ENCODE results near the gene POU2F2.

POU2F2 gene

DNA sequence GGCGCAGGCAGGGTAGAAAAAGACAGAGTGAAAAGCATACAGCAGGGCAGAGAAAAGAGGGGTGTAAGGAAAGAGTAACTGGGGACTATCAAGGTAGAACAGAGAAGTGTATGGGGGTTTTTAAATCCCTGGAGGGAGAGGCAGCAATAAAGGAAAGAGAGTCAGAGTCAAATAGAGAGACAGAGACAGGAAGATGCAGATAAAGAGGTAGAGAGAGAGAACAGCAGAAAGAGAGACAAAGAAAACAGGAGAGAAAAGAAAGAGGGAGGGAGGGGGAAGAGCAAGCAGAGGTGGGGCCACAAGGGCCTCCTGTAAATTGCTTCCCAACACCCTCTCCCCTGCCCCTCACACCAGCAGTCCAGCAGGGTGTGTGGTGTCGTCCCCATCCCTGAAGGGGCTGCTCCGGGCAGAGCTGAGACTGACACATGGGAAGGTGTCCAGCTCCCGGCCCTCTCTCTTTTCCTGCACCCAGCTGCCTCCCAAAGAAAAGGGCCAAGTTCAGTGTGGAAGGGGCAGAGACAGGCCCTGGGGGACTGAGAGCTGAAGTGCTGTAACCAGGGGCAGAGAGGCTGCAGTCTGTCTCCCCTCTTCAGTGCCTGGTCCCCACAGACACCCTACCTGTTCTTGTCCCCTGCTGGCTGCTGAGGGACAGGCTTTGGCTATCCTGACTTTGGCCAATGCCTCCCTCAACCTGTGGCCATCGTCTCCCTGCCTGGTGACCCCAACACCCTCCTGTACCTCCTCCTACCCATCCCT lies 17.4 kb upstream of the POU2F2 start:
- no peak overlapping the region for H3K27ac ChIP-seq
- H3K4me3 ChIP-seq (ENCODE audit: low read depth, low read length) = no peak overlapping the region
- no peaks in the 10 kb centered on the region for H3K9me3 ChIP-seq (ENCODE audit: control insufficient read depth, low read length)
- H3K36me3 ChIP-seq (ENCODE audit: control insufficient read depth, insufficient read depth, low read length) = no peaks in the 10 kb centered on the region
- H3K27me3 ChIP-seq (ENCODE audit: control insufficient read depth, insufficient read depth, low read length) = no peaks in the 10 kb centered on the region
- H2AFZ ChIP-seq = no peak overlapping the region
- no peak overlapping the region for H3K9ac ChIP-seq
- H3K4me2 ChIP-seq (ENCODE audit: low read length) = no peak overlapping the region
- no peaks in the 10 kb centered on the region for H3K79me2 ChIP-seq
- H3K4me1 ChIP-seq = no peaks in the 10 kb centered on the region
- TF ChIP-seq, protein P1, sequence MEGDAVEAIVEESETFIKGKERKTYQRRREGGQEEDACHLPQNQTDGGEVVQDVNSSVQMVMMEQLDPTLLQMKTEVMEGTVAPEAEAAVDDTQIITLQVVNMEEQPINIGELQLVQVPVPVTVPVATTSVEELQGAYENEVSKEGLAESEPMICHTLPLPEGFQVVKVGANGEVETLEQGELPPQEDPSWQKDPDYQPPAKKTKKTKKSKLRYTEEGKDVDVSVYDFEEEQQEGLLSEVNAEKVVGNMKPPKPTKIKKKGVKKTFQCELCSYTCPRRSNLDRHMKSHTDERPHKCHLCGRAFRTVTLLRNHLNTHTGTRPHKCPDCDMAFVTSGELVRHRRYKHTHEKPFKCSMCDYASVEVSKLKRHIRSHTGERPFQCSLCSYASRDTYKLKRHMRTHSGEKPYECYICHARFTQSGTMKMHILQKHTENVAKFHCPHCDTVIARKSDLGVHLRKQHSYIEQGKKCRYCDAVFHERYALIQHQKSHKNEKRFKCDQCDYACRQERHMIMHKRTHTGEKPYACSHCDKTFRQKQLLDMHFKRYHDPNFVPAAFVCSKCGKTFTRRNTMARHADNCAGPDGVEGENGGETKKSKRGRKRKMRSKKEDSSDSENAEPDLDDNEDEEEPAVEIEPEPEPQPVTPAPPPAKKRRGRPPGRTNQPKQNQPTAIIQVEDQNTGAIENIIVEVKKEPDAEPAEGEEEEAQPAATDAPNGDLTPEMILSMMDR (IDR thresholded peaks at IDR 0.05) = no peak

DNA sequence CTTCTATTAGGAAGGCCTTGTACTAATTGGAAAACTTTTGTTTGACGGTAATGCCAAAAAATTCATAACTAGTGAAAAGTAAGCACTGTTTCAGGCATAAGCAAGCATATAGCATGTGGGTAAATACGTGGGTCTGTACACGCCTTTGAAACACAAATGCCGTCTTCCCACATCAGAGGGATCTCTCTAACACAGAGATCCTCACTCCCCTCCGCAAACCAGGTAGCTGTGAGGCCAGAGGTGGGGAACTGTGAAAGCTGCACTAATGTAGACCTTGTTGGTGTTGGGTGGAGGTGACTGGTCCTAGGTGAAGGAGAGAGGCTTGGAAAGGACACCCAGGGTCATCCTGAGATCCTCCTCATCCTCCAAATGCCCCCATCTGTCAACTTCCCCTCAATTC lies 16.0 kb upstream of the POU2F2 start:
- H3K4me1 ChIP-seq = no peaks in the 10 kb centered on the region
- H3K27me3 ChIP-seq (ENCODE audit: control insufficient read depth, insufficient read depth, low read length) = no peaks in the 10 kb centered on the region
- H3K4me2 ChIP-seq (ENCODE audit: low read length) = no peak overlapping the region
- no peak overlapping the region for H3K27ac ChIP-seq
- TF ChIP-seq, protein P1 (IDR thresholded peaks at IDR 0.05) = no peak
- H3K9ac ChIP-seq = no peak overlapping the region
- no peak overlapping the region for H2AFZ ChIP-seq
- no peaks in the 10 kb centered on the region for H3K79me2 ChIP-seq
- no peaks in the 10 kb centered on the region for H3K9me3 ChIP-seq (ENCODE audit: control insufficient read depth, low read length)
- H3K36me3 ChIP-seq (ENCODE audit: control insufficient read depth, insufficient read depth, low read length) = no peaks in the 10 kb centered on the region
- H3K4me3 ChIP-seq (ENCODE audit: low read depth, low read length) = no peak overlapping the region

DNA sequence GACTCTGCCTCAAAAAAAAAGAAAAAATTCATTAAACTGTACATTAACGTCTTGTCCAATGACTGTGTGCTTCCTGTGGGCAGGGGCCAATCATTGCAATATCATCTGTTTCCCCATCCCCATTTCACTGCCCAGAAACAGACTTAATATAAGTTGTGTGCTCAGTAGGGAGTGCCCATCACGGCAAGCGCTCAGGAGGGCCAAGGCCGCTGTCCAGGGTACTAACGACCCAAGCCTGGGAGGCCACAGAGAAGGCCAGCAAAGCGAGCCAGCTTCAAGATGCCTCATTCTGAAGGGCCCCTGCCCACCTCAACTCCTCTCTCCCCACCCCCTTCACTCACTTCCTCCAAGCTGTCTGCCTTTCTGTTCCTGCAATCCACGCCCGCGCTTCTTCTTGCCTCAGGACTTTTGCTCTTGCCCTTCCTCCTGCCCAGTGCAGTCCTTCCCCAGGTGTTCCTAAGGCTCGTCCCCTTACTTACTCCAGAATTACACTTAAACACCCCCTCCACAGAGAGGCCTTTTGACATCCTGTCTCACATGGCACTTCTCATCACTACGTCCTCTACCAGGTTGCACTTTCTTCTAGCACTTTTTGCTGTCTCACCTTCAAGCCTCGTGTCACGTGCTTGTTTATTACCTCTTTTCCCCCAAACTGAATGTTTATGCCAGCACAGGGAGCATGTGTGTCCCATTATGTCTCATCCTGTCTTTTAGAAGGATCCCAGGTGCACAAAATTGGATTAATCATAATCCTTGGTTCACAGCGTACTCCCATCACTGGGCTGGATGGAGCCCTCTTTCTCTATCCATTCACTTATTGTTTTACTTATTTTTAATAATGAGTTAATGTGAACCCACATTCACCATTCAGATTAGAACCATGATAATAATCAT lies 11.3 kb upstream of the POU2F2 start:
- H3K27me3 ChIP-seq (ENCODE audit: control insufficient read depth, insufficient read depth, low read length) = no peaks in the 10 kb centered on the region
- no peaks in the 10 kb centered on the region for H3K9me3 ChIP-seq (ENCODE audit: control insufficient read depth, low read length)
- H3K27ac ChIP-seq = no peak overlapping the region
- no peaks in the 10 kb centered on the region for H3K79me2 ChIP-seq
- no peaks in the 10 kb centered on the region for H3K4me1 ChIP-seq
- H2AFZ ChIP-seq = no peak overlapping the region
- TF ChIP-seq, protein P1 (IDR thresholded peaks at IDR 0.05) = no peak
- H3K36me3 ChIP-seq (ENCODE audit: control insufficient read depth, insufficient read depth, low read length) = no peaks in the 10 kb centered on the region
- no peak overlapping the region for H3K9ac ChIP-seq
- H3K4me3 ChIP-seq (ENCODE audit: low read depth, low read length) = no peak overlapping the region
- H3K4me2 ChIP-seq (ENCODE audit: low read length) = no peak overlapping the region

DNA sequence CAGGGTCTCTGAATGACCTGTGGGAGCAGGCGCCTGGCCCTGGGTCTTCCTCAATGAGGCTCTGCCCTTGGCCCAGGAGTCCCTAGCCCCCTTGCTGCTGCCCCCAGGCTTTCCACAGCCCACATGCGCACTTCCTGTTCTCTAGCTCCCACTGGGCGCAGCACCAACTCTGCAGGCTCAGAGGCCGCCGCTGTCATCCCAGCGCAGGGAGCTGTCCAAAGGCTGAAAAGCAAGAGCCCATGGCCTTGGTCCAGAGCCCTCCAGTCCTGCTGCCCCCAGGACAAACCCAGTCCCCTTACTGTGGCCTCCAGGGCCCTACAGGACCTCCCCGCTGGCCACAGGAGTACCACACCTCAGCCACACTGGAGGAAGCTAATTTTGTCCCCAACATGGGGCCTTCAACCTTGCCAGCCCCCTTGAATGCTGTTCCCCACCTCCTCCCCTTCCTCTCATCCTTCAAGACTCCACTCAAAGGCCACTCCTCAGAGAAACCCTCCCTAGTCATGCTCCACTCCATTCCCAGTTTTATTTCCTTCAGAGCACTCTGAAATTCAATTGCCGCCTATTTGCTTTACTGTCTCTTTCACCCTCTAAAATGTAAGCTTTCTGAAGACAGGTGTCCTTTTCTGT lies 8.0 kb upstream of the POU2F2 start:
- H3K4me2 ChIP-seq (ENCODE audit: low read length) = no peak overlapping the region
- no peak overlapping the region for H2AFZ ChIP-seq
- no peak overlapping the region for H3K4me3 ChIP-seq (ENCODE audit: low read depth, low read length)
- no peak overlapping the region for H3K9ac ChIP-seq
- H3K27ac ChIP-seq = no peak overlapping the region
- no peaks in the 10 kb centered on the region for H3K4me1 ChIP-seq
- no peaks in the 10 kb centered on the region for H3K9me3 ChIP-seq (ENCODE audit: control insufficient read depth, low read length)
- H3K36me3 ChIP-seq (ENCODE audit: control insufficient read depth, insufficient read depth, low read length) = no peaks in the 10 kb centered on the region
- TF ChIP-seq, protein P1 (IDR thresholded peaks at IDR 0.05) = no peak
- no peaks in the 10 kb centered on the region for H3K27me3 ChIP-seq (ENCODE audit: control insufficient read depth, insufficient read depth, low read length)
- no peaks in the 10 kb centered on the region for H3K79me2 ChIP-seq
